PC-3 (cell line): ENCODE results near the gene CRACR2B. TPM values are rescaled to one million over a fixed set of nuclear protein-coding genes. Genes with fewer than 3 reads are reported as not detected.

Source experiments
- ATAC-seq: fragments of 200-7000 bp; cut with Tn5 transposase; 2 replicates; pipeline ENCODE4 v1.9.1; 2020; ENCODE audit warnings: mild to moderate bottlenecking, moderate library complexity
- BruUV-seq: library from RNA; stranded (reverse); fragments of 400-500 nt; replicated peaks from 2 replicates; lab custom pipeline; 2021; lab: Mats Ljungman, UMichigan
- CTCF ChIA-PET: fragments of 300-600 bp; sonication (Branson Sonifier 250); formaldehyde crosslinking; loops from one replicate; lab custom pipeline; 2022; ENCODE audit warnings: antibody characterized with exemption; lab: Charles Lee
- POLR2A ChIA-PET: fragments of 300-600 bp; sonication (Branson Sonifier 250); formaldehyde crosslinking; loops from one replicate; lab custom pipeline; 2022; ENCODE audit warnings: antibody characterized with exemption; ENCODE audit not compliant: unreplicated experiment; lab: Charles Lee
- DNase-seq: peaks from one replicate; pipeline ENCODE4 v3.0.0-alpha.2; 2015
- H2AFZ ChIP-seq: fragments of 300-600 bp; sonication (generic); 2 replicates; pipeline ENCODE4 v1.6.0; 2016; ENCODE audit warnings: antibody characterized with exemption, low read length
- H3F3A ChIP-seq: fragments of 300-600 bp; sonication (generic); one replicate; pipeline ENCODE4 v1.6.0; 2017; ENCODE audit warnings: antibody characterized with exemption, low read length, control low read depth, mild to moderate bottlenecking; ENCODE audit not compliant: unreplicated experiment
- H3K27ac ChIP-seq: fragments of 300-600 bp; sonication (generic); 2 replicates; pipeline ENCODE4 v1.5.1; 2016; ENCODE audit warnings: mild to moderate bottlenecking, low read length
- H3K27me3 ChIP-seq: fragments of 300-600 bp; sonication (generic); 2 replicates; pipeline ENCODE4 v1.6.1; 2016; ENCODE audit warnings: low read length, mixed read lengths
- H3K36me3 ChIP-seq: fragments of 300-600 bp; sonication (generic); 2 replicates; pipeline ENCODE4 v1.6.1; 2016; ENCODE audit warnings: low read depth, mixed run types, low read length, mixed read lengths
- H3K4me1 ChIP-seq: fragments of 300-600 bp; sonication (generic); 2 replicates; pipeline ENCODE4 v1.5.1; 2016; ENCODE audit warnings: low read length; ENCODE audit not compliant: insufficient read depth
- H3K4me2 ChIP-seq: fragments of 300-600 bp; sonication (generic); 2 replicates; pipeline ENCODE4 v1.6.0; 2016; ENCODE audit warnings: low read length
- H3K4me3 ChIP-seq: fragments of 300-600 bp; sonication (generic); 2 replicates; pipeline ENCODE4 v1.5.1; 2016; ENCODE audit warnings: mild to moderate bottlenecking, low read length, mixed read lengths
- H3K79me2 ChIP-seq: fragments of 300-600 bp; sonication (generic); 2 replicates; pipeline ENCODE4 v1.6.1; 2017; ENCODE audit warnings: low read length, mixed read lengths
- H3K9ac ChIP-seq: fragments of 300-600 bp; sonication (generic); 2 replicates; pipeline ENCODE4 v1.6.0; 2016; ENCODE audit warnings: mild to moderate bottlenecking, low read length
- H3K9me2 ChIP-seq: fragments of 300-600 bp; sonication (generic); replicated peaks from 2 replicates; pipeline ENCODE4 v1.6.1; 2016; ENCODE audit warnings: mixed run types, low read length, mixed read lengths
- H3K9me3 ChIP-seq: fragments of 300-600 bp; sonication (generic); 2 replicates; pipeline ENCODE4 v1.6.1; 2016; ENCODE audit warnings: low read length, mixed read lengths
- H4K20me1 ChIP-seq: fragments of 300-600 bp; sonication (generic); 2 replicates; pipeline ENCODE4 v1.6.1; 2016; ENCODE audit warnings: low read length, mixed read lengths
- EZH2 ChIP-seq: fragments of 300-600 bp; sonication (generic); IDR thresholded peaks from one replicate; pipeline ENCODE4 v1.6.1; 2017; ENCODE audit warnings: antibody characterized with exemption, mild to moderate bottlenecking, low read length; ENCODE audit not compliant: unreplicated experiment
- EZH2phosphoT487 ChIP-seq: fragments of 300-600 bp; sonication (generic); IDR thresholded peaks from 2 replicates; pipeline ENCODE4 v1.6.1; 2018; ENCODE audit warnings: mild to moderate bottlenecking, antibody characterized with exemption, low read length, borderline replicate concordance
- intact Hi-C: fragments of 100-400 bp; cut with micrococcal nuclease; formaldehyde crosslinking; loops from 2 replicates; pipeline ENCODE4 v1.9.0; 2023
- total RNA-seq: library from RNA; depleted of rRNA; stranded (reverse); fragments of >200 nt; gene quantifications from 2 replicates; pipeline ENCODE4 v1.2.3, GENCODE V29; 2014
- TF ChIP-seq, protein P1 (sequence below): fragments of 300-600 bp; sonication (generic); conservative IDR thresholded peaks from 2 replicates; pipeline ENCODE4 v1.5.1; 2017; ENCODE audit warnings: antibody characterized with exemption, low read depth, mild to moderate bottlenecking, low read length

The CRACR2B gene
- total RNA-seq, 1 experiment from 2014 or later: 10.6 TPM

DNA sequence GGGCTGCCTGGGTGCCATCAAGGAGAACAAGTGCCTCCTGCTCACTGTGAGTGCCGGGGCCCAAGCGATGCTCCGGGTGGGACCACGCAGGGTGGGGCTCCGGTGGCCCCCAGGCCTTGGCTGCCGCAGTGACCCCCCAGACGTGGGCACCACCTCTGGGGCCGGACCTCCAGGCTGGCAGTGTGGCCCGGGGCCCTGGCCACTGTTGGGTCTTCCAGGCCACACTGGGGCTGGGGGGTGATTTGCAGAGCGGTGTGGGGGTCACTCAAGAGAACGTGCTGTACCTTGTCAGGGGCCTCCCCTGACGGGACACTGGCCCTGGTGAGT lies 34.9 kb downstream of the CRACR2B start:
- H3K27me3 ChIP-seq: no peaks in the 10 kb centered on the region
- BruUV-seq: no TSS peak
- intact Hi-C loops: no loop called here
- no peak overlapping the region for H2AFZ ChIP-seq
- H3F3A ChIP-seq: no peaks in the 10 kb centered on the region
- no peaks in the 10 kb centered on the region for H4K20me1 ChIP-seq
- H3K4me1 ChIP-seq: no peaks in the 10 kb centered on the region
- DNase-seq (no peak), ATAC-seq (no peak)
- H3K4me2 ChIP-seq: no peak overlapping the region
- no peaks in the 10 kb centered on the region for H3K36me3 ChIP-seq
- no peak overlapping the region for H3K9ac ChIP-seq
- H3K4me3 ChIP-seq: no peak overlapping the region
- no peaks in the 10 kb centered on the region for H3K79me2 ChIP-seq
- ChIA-PET POLR2A (no interaction called here), CTCF (no interaction called here)
- no peaks in the 10 kb centered on the region for H3K9me2 ChIP-seq
- H3K27ac ChIP-seq: no peak overlapping the region
- TF ChIP-seq, protein P1, sequence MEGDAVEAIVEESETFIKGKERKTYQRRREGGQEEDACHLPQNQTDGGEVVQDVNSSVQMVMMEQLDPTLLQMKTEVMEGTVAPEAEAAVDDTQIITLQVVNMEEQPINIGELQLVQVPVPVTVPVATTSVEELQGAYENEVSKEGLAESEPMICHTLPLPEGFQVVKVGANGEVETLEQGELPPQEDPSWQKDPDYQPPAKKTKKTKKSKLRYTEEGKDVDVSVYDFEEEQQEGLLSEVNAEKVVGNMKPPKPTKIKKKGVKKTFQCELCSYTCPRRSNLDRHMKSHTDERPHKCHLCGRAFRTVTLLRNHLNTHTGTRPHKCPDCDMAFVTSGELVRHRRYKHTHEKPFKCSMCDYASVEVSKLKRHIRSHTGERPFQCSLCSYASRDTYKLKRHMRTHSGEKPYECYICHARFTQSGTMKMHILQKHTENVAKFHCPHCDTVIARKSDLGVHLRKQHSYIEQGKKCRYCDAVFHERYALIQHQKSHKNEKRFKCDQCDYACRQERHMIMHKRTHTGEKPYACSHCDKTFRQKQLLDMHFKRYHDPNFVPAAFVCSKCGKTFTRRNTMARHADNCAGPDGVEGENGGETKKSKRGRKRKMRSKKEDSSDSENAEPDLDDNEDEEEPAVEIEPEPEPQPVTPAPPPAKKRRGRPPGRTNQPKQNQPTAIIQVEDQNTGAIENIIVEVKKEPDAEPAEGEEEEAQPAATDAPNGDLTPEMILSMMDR: no peak
- no peaks in the 10 kb centered on the region for H3K9me3 ChIP-seq

DNA sequence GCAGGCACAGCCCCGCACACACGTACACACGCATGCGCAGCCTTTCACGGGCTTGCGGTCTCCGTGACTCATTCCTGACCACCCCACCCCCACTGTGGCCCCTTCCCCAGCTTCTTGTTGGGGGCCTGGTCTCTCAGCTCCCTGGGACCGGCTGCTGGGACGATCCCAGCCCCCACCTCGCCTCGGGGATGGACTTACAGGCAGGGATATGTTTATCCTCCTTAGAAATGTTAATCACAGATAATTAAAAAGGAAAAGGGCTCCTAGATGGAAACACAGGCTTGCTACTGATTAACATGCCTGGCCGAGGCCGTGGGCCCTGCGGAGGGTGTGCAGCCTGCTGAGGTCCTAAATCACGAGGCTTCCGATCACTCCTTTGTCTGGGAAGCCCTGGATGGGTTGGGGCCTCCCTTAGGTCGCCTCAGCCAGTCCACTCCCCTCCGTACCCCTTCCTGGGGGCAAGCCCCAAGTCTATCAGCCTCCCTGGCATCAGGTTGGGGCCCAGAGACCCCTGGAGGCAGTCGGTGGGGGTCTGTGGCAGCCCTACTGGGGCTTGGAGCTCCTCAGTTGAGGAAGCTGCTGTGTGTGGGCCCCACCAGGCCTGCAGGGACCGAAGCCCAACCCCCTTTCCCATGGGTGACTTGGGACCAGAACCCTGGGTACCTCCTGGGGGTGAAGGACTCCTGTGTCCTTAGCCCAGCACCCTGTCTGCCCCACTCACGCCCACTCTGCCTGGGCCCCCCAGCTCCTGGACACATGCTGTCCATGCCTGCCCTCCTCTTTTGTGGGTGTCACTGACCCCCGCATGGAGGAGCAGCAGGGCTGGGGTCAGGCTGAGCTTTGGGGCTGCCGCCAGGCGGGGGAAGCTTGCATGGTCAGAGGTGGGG lies 35.5 kb downstream of the CRACR2B start:
- DNase-seq: no peak
- intact Hi-C loops: no loop called here
- BruUV-seq: no TSS peak
- no peak for ATAC-seq
- Histone ChIP-seq H2AFZ (no peak overlapping the region), H3F3A (no peaks in the 10 kb centered on the region), H3K4me2 (no peak overlapping the region), H3K27me3 (no peaks in the 10 kb centered on the region), H3K36me3 (no peaks in the 10 kb centered on the region), H3K27ac (no peak overlapping the region), H4K20me1 (no peaks in the 10 kb centered on the region), H3K9me2 (no peaks in the 10 kb centered on the region), H3K9me3 (no peaks in the 10 kb centered on the region), H3K79me2 (no peaks in the 10 kb centered on the region), H3K4me3 (no peak overlapping the region), H3K4me1 (no peaks in the 10 kb centered on the region), H3K9ac (no peak overlapping the region)
- no peak for TF ChIP-seq EZH2phosphoT487
- POLR2A ChIA-PET: no interaction called here
- CTCF ChIA-PET: no interaction called here

DNA sequence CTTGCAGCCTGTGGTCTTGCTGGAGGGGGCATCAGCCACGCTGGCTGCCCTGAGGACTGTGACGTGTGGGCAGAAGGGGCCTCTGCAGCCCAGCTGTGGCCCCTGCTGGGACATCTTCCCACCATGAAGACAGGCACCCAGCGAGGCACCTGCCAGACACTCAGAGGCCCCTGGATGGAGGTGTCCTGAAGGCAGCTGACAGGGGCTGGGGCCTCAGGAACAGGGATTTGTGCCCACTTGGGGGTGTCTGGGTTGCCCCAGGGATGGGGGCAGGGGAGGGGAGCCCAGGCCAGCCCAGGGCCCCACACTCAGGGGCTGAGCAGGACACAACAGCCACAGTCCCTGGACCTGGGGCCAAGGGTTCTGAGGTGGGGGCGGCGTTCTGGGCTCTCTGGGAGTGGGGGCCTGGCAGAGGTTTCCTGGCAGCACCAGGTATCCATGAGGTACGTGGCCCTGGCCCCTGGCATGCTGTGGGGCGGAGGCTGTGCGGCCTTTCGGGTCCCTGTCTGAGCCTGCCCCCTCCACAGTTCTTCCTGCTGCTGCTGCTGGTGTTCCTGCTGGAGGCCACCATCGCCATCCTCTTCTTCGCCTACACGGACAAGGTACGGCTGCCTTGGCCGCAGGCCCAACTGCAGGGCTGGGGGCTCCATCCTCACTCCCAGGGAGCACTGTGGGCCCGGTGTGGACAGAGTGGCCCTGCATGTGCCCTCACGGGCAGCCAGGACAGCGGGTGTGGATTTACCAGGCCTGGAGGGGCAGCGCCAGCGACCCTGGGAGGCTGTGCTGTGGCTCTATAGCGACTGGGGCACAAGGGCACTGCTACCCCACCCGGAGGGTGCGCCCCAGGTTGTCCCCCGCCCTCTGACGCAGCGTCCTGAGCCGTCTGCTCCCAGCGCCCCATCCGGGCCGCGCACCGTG lies 36.5 kb downstream of the CRACR2B start:
- no peaks in the 10 kb centered on the region for H3K36me3 ChIP-seq
- no peak for ATAC-seq
- no peak overlapping the region for H2AFZ ChIP-seq
- TF ChIP-seq, protein P1: no peak
- no peak for TF ChIP-seq EZH2
- no peak for TF ChIP-seq EZH2phosphoT487
- H3K79me2 ChIP-seq: no peaks in the 10 kb centered on the region
- H3K27me3 ChIP-seq: no peaks in the 10 kb centered on the region
- H3K4me3 ChIP-seq: no peak overlapping the region
- intact Hi-C loops: no loop called here
- no peak overlapping the region for H3K27ac ChIP-seq
- no peak for DNase-seq
- ChIA-PET CTCF (no interaction called here), POLR2A (no interaction called here)
- no peaks in the 10 kb centered on the region for H3K4me1 ChIP-seq
- H3K9me2 ChIP-seq: no peaks in the 10 kb centered on the region
- H3K9ac ChIP-seq: no peak overlapping the region
- H3K4me2 ChIP-seq: no peak overlapping the region
- no peaks in the 10 kb centered on the region for H3F3A ChIP-seq
- no peaks in the 10 kb centered on the region for H3K9me3 ChIP-seq
- BruUV-seq: no TSS peak
- no peaks in the 10 kb centered on the region for H4K20me1 ChIP-seq
